ENCODE data around the gene NGEF.

DNA sequence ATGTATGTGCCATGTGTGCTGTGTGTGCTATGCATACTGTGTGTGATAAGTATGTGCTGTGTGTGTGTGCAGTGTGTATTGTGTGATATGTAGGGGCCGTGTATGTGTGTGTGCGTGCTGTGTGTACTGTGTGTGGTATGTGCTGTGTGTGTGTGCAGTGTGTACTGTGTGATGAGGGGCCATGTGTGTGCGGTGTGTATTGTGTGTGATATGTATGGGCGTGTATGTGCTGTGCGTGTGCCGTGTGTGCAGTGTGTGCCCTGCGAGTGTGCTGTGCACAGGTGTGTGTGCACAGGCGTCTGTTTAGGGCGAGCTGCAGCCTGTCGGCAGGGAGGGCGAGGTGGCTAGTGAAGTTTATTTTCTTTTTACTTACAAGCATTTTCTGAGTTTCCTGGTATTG lies 126.9 kb downstream of the NGEF start:
- TF ChIP-seq, protein P1, sequence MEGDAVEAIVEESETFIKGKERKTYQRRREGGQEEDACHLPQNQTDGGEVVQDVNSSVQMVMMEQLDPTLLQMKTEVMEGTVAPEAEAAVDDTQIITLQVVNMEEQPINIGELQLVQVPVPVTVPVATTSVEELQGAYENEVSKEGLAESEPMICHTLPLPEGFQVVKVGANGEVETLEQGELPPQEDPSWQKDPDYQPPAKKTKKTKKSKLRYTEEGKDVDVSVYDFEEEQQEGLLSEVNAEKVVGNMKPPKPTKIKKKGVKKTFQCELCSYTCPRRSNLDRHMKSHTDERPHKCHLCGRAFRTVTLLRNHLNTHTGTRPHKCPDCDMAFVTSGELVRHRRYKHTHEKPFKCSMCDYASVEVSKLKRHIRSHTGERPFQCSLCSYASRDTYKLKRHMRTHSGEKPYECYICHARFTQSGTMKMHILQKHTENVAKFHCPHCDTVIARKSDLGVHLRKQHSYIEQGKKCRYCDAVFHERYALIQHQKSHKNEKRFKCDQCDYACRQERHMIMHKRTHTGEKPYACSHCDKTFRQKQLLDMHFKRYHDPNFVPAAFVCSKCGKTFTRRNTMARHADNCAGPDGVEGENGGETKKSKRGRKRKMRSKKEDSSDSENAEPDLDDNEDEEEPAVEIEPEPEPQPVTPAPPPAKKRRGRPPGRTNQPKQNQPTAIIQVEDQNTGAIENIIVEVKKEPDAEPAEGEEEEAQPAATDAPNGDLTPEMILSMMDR (conservative IDR thresholded peaks at IDR 0.05 in 1 of 2, IDR thresholded peaks at IDR 0.05 in 1 of 2; ENCODE audit: extremely low read depth in 1 of 2, insufficient read depth in 1 of 2, low read depth in 1 of 2, low read length in 2 of 2), result no peak
- no peak for TF ChIP-seq EZH2 (IDR thresholded peaks at IDR 0.05; ENCODE audit: borderline replicate concordance, low read length)
